ENCODE data around the gene KRTAP10-8.
"Not testable (repeated sequence)": the region's sequence is repeated elsewhere in the genome, so short reads cannot be mapped to it uniquely, and the experiment has no call there.

KRTAP10-8 gene

GRCh38 chr21:44579833-44580144, 32.1 kb upstream of the KRTAP10-8 start:
- DNase-seq: no peak

GRCh38 chr21:44580231-44580821, 31.6 kb upstream of the KRTAP10-8 start, which contains the start of gene KRTAP10-5:
Gene KRTAP10-5, minus strand, starts transcription at chr21:44580604. Its CDS starts 26 bp downstream, at chr21:44580578.
- not testable (repeated sequence) for DNase-seq

- DNase-seq: no peak
Measured at GRCh38 chr21:44581158-44581557, 30.7 kb upstream of the KRTAP10-8 start.

- DNase-seq: no peak
Measured at GRCh38 chr21:44582055-44582454, 29.8 kb upstream of the KRTAP10-8 start.

GRCh38 chr21:44583089-44583799, 28.6 kb upstream of the KRTAP10-8 start:
- no peak for DNase-seq

- DNase-seq: no peak
Measured at GRCh38 chr21:44583800-44584147, 28.1 kb upstream of the KRTAP10-8 start.

GRCh38 chr21:44585892-44586291, 26.0 kb upstream of the KRTAP10-8 start:
- no peak for DNase-seq

- no peak for DNase-seq
Measured at GRCh38 chr21:44589094-44589493, 22.8 kb upstream of the KRTAP10-8 start.

GRCh38 chr21:44589586-44590305, 22.1 kb upstream of the KRTAP10-8 start:
- DNase-seq: no peak

GRCh38 chr21:44590311-44590721, 21.6 kb upstream of the KRTAP10-8 start:
- DNase-seq: no peak

- DNase-seq: not testable (repeated sequence)
Measured at GRCh38 chr21:44590897-44591800, 20.7 kb upstream of the KRTAP10-8 start.

GRCh38 chr21:44591801-44592130, 20.1 kb upstream of the KRTAP10-8 start:
- not testable (repeated sequence) for DNase-seq

GRCh38 chr21:44592446-44593311, 19.2 kb upstream of the KRTAP10-8 start, which contains the start of gene KRTAP10-6:
Gene KRTAP10-6, minus strand, starts transcription at chr21:44592505. Its CDS starts 21 bp downstream, at chr21:44592484.
- no peak for DNase-seq

GRCh38 chr21:44593598-44594405, 18.1 kb upstream of the KRTAP10-8 start:
- no peak for DNase-seq

- DNase-seq: no peak
Measured at GRCh38 chr21:44594406-44594916, 17.4 kb upstream of the KRTAP10-8 start.

- no peak for DNase-seq
Measured at GRCh38 chr21:44595524-44595923, 16.4 kb upstream of the KRTAP10-8 start.

GRCh38 chr21:44596068-44596725, 15.7 kb upstream of the KRTAP10-8 start:
- DNase-seq: no peak

GRCh38 chr21:44598061-44598460, 13.8 kb upstream of the KRTAP10-8 start:
- no peak for DNase-seq

GRCh38 chr21:44599264-44600029, 12.4 kb upstream of the KRTAP10-8 start:
- no peak for DNase-seq

Data from cortex of kidney (tissue), 1 donor.